ENCODE data around the gene PRMT7.

DNA sequence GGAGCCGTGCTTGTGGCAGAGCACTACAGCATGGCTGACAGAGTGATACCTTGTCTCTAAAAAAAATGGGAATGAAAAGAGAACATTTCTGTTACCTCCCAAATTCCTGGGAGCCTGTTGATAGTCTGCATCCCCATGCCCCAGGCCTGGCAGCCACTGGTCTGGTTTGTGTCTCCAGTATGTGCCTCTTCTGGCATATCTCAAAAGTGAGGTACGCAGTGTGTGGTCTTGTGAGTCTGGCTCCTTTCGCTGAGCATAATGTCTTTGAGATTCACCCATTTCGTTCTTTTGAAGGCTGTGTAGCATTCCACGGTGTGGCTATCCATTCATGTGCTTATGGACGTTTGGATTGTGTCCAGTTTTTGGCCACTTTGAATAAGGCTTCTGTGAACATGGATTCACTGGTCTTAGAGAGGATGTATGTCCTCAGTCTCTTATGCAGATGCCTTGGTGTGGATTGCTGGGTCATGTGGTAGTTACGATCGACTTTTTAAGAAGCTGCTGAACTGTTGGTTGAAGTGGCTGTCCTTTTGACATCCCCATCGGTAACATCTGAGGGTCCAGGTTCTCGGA is 39.1 kb downstream of the PRMT7 start:
- TF ChIP-seq, protein P1, sequence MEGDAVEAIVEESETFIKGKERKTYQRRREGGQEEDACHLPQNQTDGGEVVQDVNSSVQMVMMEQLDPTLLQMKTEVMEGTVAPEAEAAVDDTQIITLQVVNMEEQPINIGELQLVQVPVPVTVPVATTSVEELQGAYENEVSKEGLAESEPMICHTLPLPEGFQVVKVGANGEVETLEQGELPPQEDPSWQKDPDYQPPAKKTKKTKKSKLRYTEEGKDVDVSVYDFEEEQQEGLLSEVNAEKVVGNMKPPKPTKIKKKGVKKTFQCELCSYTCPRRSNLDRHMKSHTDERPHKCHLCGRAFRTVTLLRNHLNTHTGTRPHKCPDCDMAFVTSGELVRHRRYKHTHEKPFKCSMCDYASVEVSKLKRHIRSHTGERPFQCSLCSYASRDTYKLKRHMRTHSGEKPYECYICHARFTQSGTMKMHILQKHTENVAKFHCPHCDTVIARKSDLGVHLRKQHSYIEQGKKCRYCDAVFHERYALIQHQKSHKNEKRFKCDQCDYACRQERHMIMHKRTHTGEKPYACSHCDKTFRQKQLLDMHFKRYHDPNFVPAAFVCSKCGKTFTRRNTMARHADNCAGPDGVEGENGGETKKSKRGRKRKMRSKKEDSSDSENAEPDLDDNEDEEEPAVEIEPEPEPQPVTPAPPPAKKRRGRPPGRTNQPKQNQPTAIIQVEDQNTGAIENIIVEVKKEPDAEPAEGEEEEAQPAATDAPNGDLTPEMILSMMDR (optimal IDR thresholded peaks at IDR 0.05 in 1 of 3, IDR thresholded peaks at IDR 0.05 in 1 of 3, conservative IDR thresholded peaks at IDR 0.05 in 1 of 3; ENCODE audit: extremely low read depth in 1 of 3, insufficient read depth in 2 of 3, low read length in 3 of 3): no peak
- no peak for TF ChIP-seq EZH2 (IDR thresholded peaks at IDR 0.05; ENCODE audit: low read length)

Data from keratinocyte (primary cell).